Hepatocyte (in vitro differentiated cells): ENCODE results near the gene MYO1E.

ENCODE experiments used
- CTCF ChIP-seq: fragments of 200-600 bp; sonication (generic); IDR thresholded peaks from 2 replicates; pipeline ENCODE4 v1.5.1; 2016; ENCODE audit warnings: antibody characterized with exemption, mild to moderate bottlenecking; ENCODE audit not compliant: poor library complexity
- EZH2 ChIP-seq: fragments of 200-600 bp; sonication (generic); IDR thresholded peaks from 2 replicates; pipeline ENCODE4 v1.6.1; 2016; ENCODE audit warnings: antibody characterized with exemption, mild to moderate bottlenecking, borderline replicate concordance

- TF ChIP-seq CTCF = no peak
- TF ChIP-seq EZH2 = no peak
Measured at GRCh38 chr15:59276225-59277178, 96.2 kb downstream of the MYO1E start.
